Right atrium auricular region (tissue), 2 donors: ENCODE results near the gene PRPSAP1. TPM values are rescaled to one million over a fixed set of nuclear protein-coding genes. Genes with fewer than 3 reads are reported as not detected.

Experiments used
- DNase-seq: peaks from one replicate; pipeline ENCODE4 v3.0.0-alpha.2; 2019; ENCODE audit warnings: low spot score
- H3K27ac ChIP-seq, 2 donors: fragments of 200-600 bp; sonication (generic); 1 replicate in 1 of 2; 2 replicates in 1 of 2; pipeline ENCODE4 v1.5.1; 2016 to 2019
- H3K27me3 ChIP-seq, 2 donors: fragments of 200-600 bp; sonication (generic); one replicate each; pipeline versions ENCODE4 v1.5.1 to v1.6.0; 2017 to 2019
- H3K36me3 ChIP-seq: fragments of 200-600 bp; sonication (generic); one replicate; pipeline ENCODE4 v1.5.1; 2016
- H3K4me1 ChIP-seq, 2 donors: fragments of 200-600 bp; sonication (generic); one replicate each; pipeline versions ENCODE4 v1.5.1 to v1.6.0; 2017 to 2019
- H3K4me3 ChIP-seq, 2 donors: fragments of 200-600 bp; sonication (generic); 1 replicate in 1 of 2; 2 replicates in 1 of 2; pipeline ENCODE4 v1.5.1; 2017 to 2019; ENCODE audit warnings: mild to moderate bottlenecking in 1 of 2, moderate library complexity in 1 of 2
- H3K9me3 ChIP-seq, 2 donors: fragments of 200-600 bp; sonication (generic); one replicate each; pipeline ENCODE4 v1.5.1; 2019
- total RNA-seq, 2 donors: library from RNA; depleted of rRNA; stranded (reverse); fragments of >200 nt; gene quantifications; one replicate each; pipeline ENCODE4 v1.1.0, GENCODE V29; 2016
- TF ChIP-seq, protein P1 (sequence below), 2 donors: fragments of 200-600 bp; sonication (generic); IDR thresholded peaks; one replicate each; pipeline ENCODE4 v1.5.1; 2019; ENCODE audit warnings: antibody characterized with exemption in 2 of 2

Gene PRPSAP1
- total RNA-seq, 2 donors from 2014 or later = 33.7 to 34.0 TPM

DNA sequence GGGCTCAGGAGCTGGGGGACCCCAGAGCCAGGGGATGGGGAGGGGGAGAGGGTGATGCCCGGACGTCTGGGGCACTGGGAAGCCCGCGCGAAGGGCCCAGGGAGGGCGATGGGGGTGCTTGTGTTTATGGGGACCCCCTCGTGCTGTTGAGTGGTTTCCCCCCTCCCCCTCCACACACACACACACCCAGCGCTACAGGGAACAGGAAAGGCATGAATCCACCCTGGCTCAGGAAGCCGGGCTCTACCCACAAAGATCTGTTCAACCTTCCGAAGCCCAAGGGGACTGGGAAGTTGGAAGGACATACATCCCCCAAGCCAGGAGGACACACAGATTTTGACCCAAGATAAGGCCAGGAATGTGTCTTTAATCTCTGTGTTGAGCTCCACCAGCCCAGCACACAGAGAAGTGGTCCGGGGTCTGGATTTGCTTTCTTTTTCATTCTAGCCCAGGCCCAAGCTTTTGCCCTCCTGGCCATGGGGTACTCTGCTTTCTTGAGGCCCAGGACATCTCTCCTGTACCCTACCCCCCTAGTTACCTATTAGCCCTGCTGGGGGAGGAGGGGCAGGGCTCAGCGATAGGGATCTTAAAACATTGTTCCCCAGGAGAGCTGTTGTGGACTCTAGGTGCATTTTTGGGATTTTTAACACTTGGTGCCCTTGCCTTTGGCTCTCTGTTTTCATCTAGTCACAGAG is 87.3 kb downstream of the PRPSAP1 start:
- Histone ChIP-seq H3K27me3 (no peaks in the 10 kb centered on the region), H3K9me3 (no peaks in the 10 kb centered on the region), H3K4me3 (peak overlapping the region; percentile 95 to 97), H3K27ac (peak overlapping the region; percentile 88 to 95), H3K36me3 (peaks cover 8% of the 10 kb centered on the region), H3K4me1 (peaks cover 0 to 68% of the 10 kb centered on the region in 2 donors)
- DNase-seq = no peak
- TF ChIP-seq, protein P1, sequence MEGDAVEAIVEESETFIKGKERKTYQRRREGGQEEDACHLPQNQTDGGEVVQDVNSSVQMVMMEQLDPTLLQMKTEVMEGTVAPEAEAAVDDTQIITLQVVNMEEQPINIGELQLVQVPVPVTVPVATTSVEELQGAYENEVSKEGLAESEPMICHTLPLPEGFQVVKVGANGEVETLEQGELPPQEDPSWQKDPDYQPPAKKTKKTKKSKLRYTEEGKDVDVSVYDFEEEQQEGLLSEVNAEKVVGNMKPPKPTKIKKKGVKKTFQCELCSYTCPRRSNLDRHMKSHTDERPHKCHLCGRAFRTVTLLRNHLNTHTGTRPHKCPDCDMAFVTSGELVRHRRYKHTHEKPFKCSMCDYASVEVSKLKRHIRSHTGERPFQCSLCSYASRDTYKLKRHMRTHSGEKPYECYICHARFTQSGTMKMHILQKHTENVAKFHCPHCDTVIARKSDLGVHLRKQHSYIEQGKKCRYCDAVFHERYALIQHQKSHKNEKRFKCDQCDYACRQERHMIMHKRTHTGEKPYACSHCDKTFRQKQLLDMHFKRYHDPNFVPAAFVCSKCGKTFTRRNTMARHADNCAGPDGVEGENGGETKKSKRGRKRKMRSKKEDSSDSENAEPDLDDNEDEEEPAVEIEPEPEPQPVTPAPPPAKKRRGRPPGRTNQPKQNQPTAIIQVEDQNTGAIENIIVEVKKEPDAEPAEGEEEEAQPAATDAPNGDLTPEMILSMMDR (IDR thresholded peaks at IDR 0.05) = no peak

DNA sequence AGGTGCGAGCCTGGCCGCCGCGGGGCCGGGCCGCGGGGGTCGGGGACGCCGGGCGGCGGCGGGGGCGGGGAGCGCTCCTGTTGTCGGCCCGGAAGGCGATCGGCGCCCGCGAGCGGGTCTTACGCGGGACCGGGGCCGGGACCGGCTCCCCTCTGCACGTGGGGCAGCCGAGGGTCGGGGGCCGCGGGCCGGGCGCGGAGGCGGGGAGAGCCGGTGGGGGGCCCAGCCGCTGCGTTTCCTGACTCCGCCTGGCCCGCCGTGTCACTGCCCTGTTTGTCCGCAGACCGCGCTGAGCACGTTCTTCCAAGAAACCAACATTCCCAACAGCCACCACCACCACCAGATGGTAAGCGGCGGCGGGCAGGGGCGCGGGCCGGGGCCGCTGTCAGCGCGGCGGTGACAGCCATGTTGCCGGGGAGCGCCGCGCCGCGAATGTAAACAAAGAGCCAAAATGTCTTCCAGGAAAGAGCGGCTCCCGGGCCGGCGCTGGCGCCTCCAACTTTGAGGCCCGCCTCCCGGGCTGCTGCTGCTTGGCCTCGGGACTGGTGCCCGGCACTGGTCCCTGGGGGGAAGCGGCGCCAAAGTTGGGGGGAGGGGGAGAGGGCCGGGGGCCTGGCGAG is 88.0 kb downstream of the PRPSAP1 start:
- no peak for DNase-seq
- peak overlapping the region; percentile 88 to 95 for H3K27ac ChIP-seq
- H3K4me1 ChIP-seq = peaks cover 0 to 61% of the 10 kb centered on the region in 2 donors

DNA sequence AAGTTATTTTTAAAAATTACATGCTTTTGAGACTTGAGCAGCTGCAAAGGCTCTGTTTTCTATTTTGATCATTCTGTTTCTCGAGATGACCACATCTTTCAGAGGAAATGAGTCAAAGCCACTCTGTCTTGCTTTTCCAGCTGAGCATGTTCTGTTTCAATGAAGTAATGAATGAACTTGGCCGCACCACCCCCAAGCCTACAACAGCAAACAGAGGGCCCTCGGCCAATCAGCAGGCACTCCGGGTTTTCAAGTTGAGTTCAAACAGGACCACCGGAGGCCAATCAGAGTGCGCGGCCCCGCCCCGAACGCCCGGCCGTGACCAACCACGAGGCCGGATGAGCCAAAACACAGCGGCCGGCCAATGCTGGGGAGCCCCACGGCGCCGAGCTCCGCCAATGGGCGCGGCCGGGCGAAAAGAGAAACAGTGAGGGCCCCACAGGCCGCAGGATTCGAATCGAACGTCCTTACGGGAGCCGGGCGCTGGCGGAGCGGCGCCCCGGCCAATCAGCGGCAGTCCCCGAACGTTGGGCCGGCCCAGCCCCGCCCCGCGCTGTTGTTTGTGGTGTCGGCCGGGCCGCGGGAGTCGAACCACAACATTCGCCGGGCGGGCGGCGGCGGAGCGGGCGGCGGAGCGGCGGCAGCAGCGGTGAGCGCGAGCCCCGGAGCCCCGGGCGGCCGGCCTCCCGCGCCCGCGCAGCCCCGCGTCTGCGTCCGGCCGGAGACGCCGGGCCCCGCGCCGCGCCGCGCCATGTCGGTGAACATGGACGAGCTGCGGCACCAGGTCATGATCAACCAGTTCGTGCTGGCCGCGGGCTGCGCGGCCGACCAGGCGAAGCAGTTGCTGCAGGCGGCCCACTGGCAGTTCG is 88.7 kb downstream of the PRPSAP1 start, which contains the start of gene UBALD2:
Gene UBALD2 (plus strand): TSS at position 594 of the 869 bp plus-strand sequence. CDS start 158 bp downstream, at position 752.
- H3K4me3 ChIP-seq = peak within 1 kb of the TSS; percentile 95 to 97
- DNase-seq = peak; percentile 100
- no peaks in the 10 kb centered on the region for H3K27me3 ChIP-seq
- H3K27ac ChIP-seq = peak within 1 kb of the TSS; percentile 88 to 95
- TF ChIP-seq, protein P1 (IDR thresholded peaks at IDR 0.05) = peak in 1 of 2 donors; percentile 6
- H3K9me3 ChIP-seq = no peaks in the 10 kb centered on the region
- peaks cover 0 to 54% of the 10 kb centered on the region in 2 donors for H3K4me1 ChIP-seq
- peaks cover under 1% of the 10 kb centered on the region for H3K36me3 ChIP-seq

More for the DNA sequence above, 88.0 kb downstream of the PRPSAP1 start:
- Histone ChIP-seq H3K9me3 (no peaks in the 10 kb centered on the region), H3K36me3 (peaks cover 8% of the 10 kb centered on the region), H3K4me3 (peak overlapping the region; percentile 95 to 97), H3K27me3 (no peaks in the 10 kb centered on the region)
- TF ChIP-seq, protein P1 (IDR thresholded peaks at IDR 0.05) = no peak

DNA sequence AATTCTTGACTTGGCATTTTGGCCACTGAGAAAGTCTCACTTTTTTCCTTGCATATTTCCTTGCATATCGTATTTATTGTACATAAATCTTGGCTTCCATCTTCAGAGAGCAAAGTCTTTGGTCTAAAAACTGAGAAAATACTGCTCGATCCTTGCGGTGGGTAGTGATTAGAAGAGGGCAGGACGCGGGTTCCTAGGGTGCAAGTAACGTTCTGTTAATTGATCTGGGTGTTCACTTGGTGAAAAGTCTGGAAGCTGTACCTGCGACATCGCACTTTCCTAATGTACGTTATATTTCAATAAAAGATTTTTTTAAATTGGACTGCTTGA is 89.3 kb downstream of the PRPSAP1 start:
- no peak for DNase-seq
- Histone ChIP-seq H3K27ac (peak overlapping the region; percentile 65), H3K4me3 (peak overlapping the region in 1 of 2 donors; percentile 8), H3K4me1 (peaks cover 0 to 50% of the 10 kb centered on the region in 2 donors), H3K36me3 (no peaks in the 10 kb centered on the region), H3K27me3 (no peaks in the 10 kb centered on the region), H3K9me3 (no peaks in the 10 kb centered on the region)
- TF ChIP-seq, protein P1 (IDR thresholded peaks at IDR 0.05) = no peak

DNA sequence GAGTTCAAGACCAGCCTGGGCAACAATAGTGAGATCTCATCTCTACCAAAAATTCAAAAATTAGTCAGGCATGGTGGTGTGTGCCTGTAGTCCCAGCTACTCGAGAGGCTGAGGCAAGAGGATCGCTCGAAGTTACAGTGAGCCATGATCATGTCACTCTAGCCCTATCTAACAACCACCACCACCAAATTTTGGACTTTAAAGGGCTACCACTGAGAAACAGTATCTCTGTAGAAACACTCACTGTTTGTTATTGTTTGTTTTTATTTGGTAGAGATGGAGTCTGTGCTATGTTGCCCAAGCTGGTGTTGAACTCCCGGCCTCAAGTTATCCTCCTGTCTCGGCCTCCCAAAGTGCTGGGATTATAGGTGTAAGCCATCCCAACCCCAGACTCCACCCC is 89.8 kb downstream of the PRPSAP1 start:
- TF ChIP-seq, protein P1 (IDR thresholded peaks at IDR 0.05) = no peak
- Histone ChIP-seq H3K9me3 (no peaks in the 10 kb centered on the region), H3K4me1 (peaks cover 0 to 48% of the 10 kb centered on the region in 2 donors), H3K36me3 (no peaks in the 10 kb centered on the region), H3K27me3 (no peaks in the 10 kb centered on the region), H3K27ac (peak overlapping the region; percentile 65), H3K4me3 (no peak overlapping the region)
- DNase-seq = no peak
